Smooth muscle cell (in vitro differentiated cells): ENCODE data around the gene MCTP1. TPM values are rescaled to one million over a fixed set of nuclear protein-coding genes. Genes with fewer than 3 reads are reported as not detected.
"Not testable (repeated sequence)": the region's sequence is repeated elsewhere in the genome, so short reads cannot be mapped to it uniquely, and the experiment has no call there.

Experiments used
- DNase-seq: peaks from one replicate; lab custom pipeline; 2025; ENCODE audit not compliant: unreplicated experiment; lab: John Stamatoyannopoulos, UW
- H2AFZ ChIP-seq: fragments of 200-600 bp; sonication (generic); 2 replicates; pipeline ENCODE4 v1.6.0; 2016; ENCODE audit warnings: antibody characterized with exemption, low read depth, mild to moderate bottlenecking
- H3F3A ChIP-seq: fragments of 200-600 bp; sonication (generic); 2 replicates; pipeline ENCODE4 v1.6.0; 2017; ENCODE audit warnings: antibody characterized with exemption, low read depth
- H3K27ac ChIP-seq: fragments of 200-600 bp; sonication (generic); 2 replicates; pipeline ENCODE4 v1.5.1; 2016; ENCODE audit warnings: low read depth, mild to moderate bottlenecking
- H3K27me3 ChIP-seq: fragments of 200-600 bp; sonication (generic); 2 replicates; pipeline ENCODE4 v1.6.1; 2016; ENCODE audit warnings: low read depth, mild to moderate bottlenecking
- H3K36me3 ChIP-seq: fragments of 200-600 bp; sonication (generic); 2 replicates; pipeline ENCODE4 v1.5.1; 2016; ENCODE audit warnings: low read depth
- H3K4me1 ChIP-seq: fragments of 200-600 bp; sonication (generic); 2 replicates; pipeline ENCODE4 v1.5.1; 2016; ENCODE audit warnings: low read depth
- H3K4me2 ChIP-seq: fragments of 200-600 bp; sonication (generic); 2 replicates; pipeline ENCODE4 v1.6.0; 2016; ENCODE audit warnings: mild to moderate bottlenecking
- H3K4me3 ChIP-seq: fragments of 200-600 bp; sonication (generic); 2 replicates; pipeline ENCODE4 v1.5.1; 2016; ENCODE audit warnings: mild to moderate bottlenecking
- H3K79me2 ChIP-seq: fragments of 200-600 bp; sonication (generic); 2 replicates; pipeline ENCODE4 v1.6.0; 2016; ENCODE audit warnings: low read depth, mild to moderate bottlenecking
- H3K9ac ChIP-seq: fragments of 200-600 bp; sonication (generic); 2 replicates; pipeline ENCODE4 v1.6.0; 2016; ENCODE audit warnings: low read depth
- H3K9me3 ChIP-seq: fragments of 200-600 bp; sonication (generic); replicated peaks from 2 replicates; pipeline ENCODE4 v1.5.1; 2016; ENCODE audit warnings: low read depth
- H4K20me1 ChIP-seq: fragments of 200-600 bp; sonication (generic); 2 replicates; pipeline ENCODE4 v1.6.0; 2016; ENCODE audit warnings: low read depth
- CTCF ChIP-seq: fragments of 200-600 bp; sonication (generic); IDR thresholded peaks from 2 replicates; pipeline ENCODE4 v1.5.1; 2017; ENCODE audit warnings: borderline replicate concordance, mild to moderate bottlenecking, antibody characterized with exemption; ENCODE audit not compliant: insufficient read depth, poor library complexity, severe bottlenecking
- WGBS: methylation state at CpG from one replicate; pipeline ENCODE4 v1.1.7; 2016; ENCODE audit warnings: low lambda C conversion rate; 5-methylcytosine and 5-hydroxymethylcytosine counted together
- polyA plus RNA-seq: library from polyadenylated mRNA; unstranded; fragments of >200 nt; fragmentation: Nextera tagmentation; extraction: Ambion mirVana; gene quantifications from 2 replicates; pipeline ENCODE4 v1.2.1, GENCODE V29; 2016
- total RNA-seq: library from RNA; depleted of rRNA; stranded (reverse); fragments of >200 nt; gene quantifications from 2 replicates; pipeline ENCODE4 v1.2.3, GENCODE V29; 2014

MCTP1 gene
- total and polyA plus RNA-seq, 2 experiments from 2014 or later, result 1.1 to 4.8 TPM

GRCh38 chr5:94847019-94847418 is 437.9 kb downstream of the MCTP1 start:
- Histone ChIP-seq H3K36me3 (no peaks in the 10 kb centered on the region), H4K20me1 (no peaks in the 10 kb centered on the region), H3K4me1 (peaks cover 14% of the 10 kb centered on the region), H3K27ac (no peak overlapping the region), H3F3A (no peaks in the 10 kb centered on the region), H3K79me2 (no peaks in the 10 kb centered on the region), H3K9me3 (no peaks in the 10 kb centered on the region), H3K27me3 (no peaks in the 10 kb centered on the region), H3K4me2 (no peak overlapping the region), H3K9ac (no peak overlapping the region), H2AFZ (no peak overlapping the region), H3K4me3 (no peak overlapping the region)
- no peak for DNase-seq
- WGBS, result 81% methylated on average over 4 of the region's 4 CpGs
- TF ChIP-seq CTCF, result no peak

GRCh38 chr5:94845696-94846095 is 439.2 kb downstream of the MCTP1 start:
- peaks cover 14% of the 10 kb centered on the region for H3K4me1 ChIP-seq

GRCh38 chr5:94841598-94842322 is 443.1 kb downstream of the MCTP1 start:
- H3K9me3 ChIP-seq, result no peaks in the 10 kb centered on the region
- H3K4me2 ChIP-seq, result no peak overlapping the region
- DNase-seq, result no peak
- H3K4me1 ChIP-seq, result no peaks in the 10 kb centered on the region
- no peak overlapping the region for H3K27ac ChIP-seq
- no peak overlapping the region for H3K4me3 ChIP-seq
- no peak for TF ChIP-seq CTCF
- H3K9ac ChIP-seq, result no peak overlapping the region
- no peaks in the 10 kb centered on the region for H3K27me3 ChIP-seq
- H3K36me3 ChIP-seq, result no peaks in the 10 kb centered on the region
- H3K79me2 ChIP-seq, result no peaks in the 10 kb centered on the region
- WGBS, result 83% methylated on average over 4 of the region's 4 CpGs
- H4K20me1 ChIP-seq, result no peaks in the 10 kb centered on the region
- H3F3A ChIP-seq, result no peaks in the 10 kb centered on the region
- H2AFZ ChIP-seq, result no peak overlapping the region

More at GRCh38 chr5:94845696-94846095, 439.2 kb downstream of the MCTP1 start:
- H3K27me3 ChIP-seq, H4K20me1 ChIP-seq, H3K79me2 ChIP-seq, H3K36me3 ChIP-seq, H3K4me2 ChIP-seq, H3K4me3 ChIP-seq, H3F3A ChIP-seq, H3K9ac ChIP-seq, H3K27ac ChIP-seq, H2AFZ ChIP-seq, H3K9me3 ChIP-seq, DNase-seq: not testable (repeated sequence)
- WGBS, result 100% methylated on average over 1 of the region's 1 CpG

- no peak overlapping the region for H3K4me2 ChIP-seq
- WGBS, result 60% methylated on average over 2 of the region's 2 CpGs
- no peak overlapping the region for H3K4me3 ChIP-seq
- TF ChIP-seq CTCF, result no peak
- H2AFZ ChIP-seq, result no peak overlapping the region
- no peak overlapping the region for H3K27ac ChIP-seq
- H3K9ac ChIP-seq, result no peak overlapping the region
- no peak for DNase-seq
- H4K20me1 ChIP-seq, result no peaks in the 10 kb centered on the region
- no peaks in the 10 kb centered on the region for H3K4me1 ChIP-seq
- H3K9me3 ChIP-seq, result no peaks in the 10 kb centered on the region
- no peaks in the 10 kb centered on the region for H3F3A ChIP-seq
- no peaks in the 10 kb centered on the region for H3K79me2 ChIP-seq
- H3K36me3 ChIP-seq, result no peaks in the 10 kb centered on the region
- H3K27me3 ChIP-seq, result no peaks in the 10 kb centered on the region
Measured at GRCh38 chr5:94833851-94834250, 451.0 kb downstream of the MCTP1 start.
